ENCODE data around the gene RNU4-1.

- no peak for TF ChIP-seq EZH2 (IDR thresholded peaks at IDR 0.05; ENCODE audit: borderline replicate concordance, low read length)
- TF ChIP-seq CTCF (IDR thresholded peaks at IDR 0.05; ENCODE audit: low read length): no peak
Measured at GRCh38 chr12:120332041-120332440, 39.0 kb upstream of the RNU4-1 start.
